Neural crest cell (in vitro differentiated cells): ENCODE measurements around the gene GALNT1. TPM values are rescaled to one million over a fixed set of nuclear protein-coding genes. Genes with fewer than 3 reads are reported as not detected.
"Not testable (repeated sequence)": the region's sequence is repeated elsewhere in the genome, so short reads cannot be mapped to it uniquely, and the experiment has no call there.

Experiments
- DNase-seq: peaks from one replicate; pipeline ENCODE4 v3.0.0; 2021; ENCODE audit warnings: low read depth, mixed read lengths, low spot score
- H3K27ac Mint-ChIP-seq: one replicate; pipeline ENCODE4 v1.8.0; 2021; ENCODE audit warnings: mild to moderate bottlenecking, mixed read lengths; ENCODE audit not compliant: unreplicated experiment
- H3K27me3 Mint-ChIP-seq: 2 replicates; pipeline ENCODE4 v1.8.0; 2021; ENCODE audit warnings: low read depth, mild to moderate bottlenecking, mixed read lengths
- H3K36me3 Mint-ChIP-seq: 2 replicates; pipeline ENCODE4 v1.8.0; 2021; ENCODE audit warnings: low read depth, mild to moderate bottlenecking, mixed read lengths
- H3K4me1 Mint-ChIP-seq: 2 replicates; pipeline ENCODE4 v1.8.0; 2021; ENCODE audit warnings: mixed read lengths
- H3K4me3 Mint-ChIP-seq: one replicate; pipeline ENCODE4 v1.8.0; 2021; ENCODE audit warnings: mild to moderate bottlenecking, mixed read lengths
- H3K9me3 Mint-ChIP-seq: 2 replicates; pipeline ENCODE4 v1.8.0; 2021; ENCODE audit warnings: mixed read lengths
- CTCF ChIP-seq: fragments of 200-600 bp; sonication (generic); conservative IDR thresholded peaks from 2 replicates; pipeline ENCODE4 v1.5.0; 2021; ENCODE audit warnings: antibody characterized with exemption, mild to moderate bottlenecking
- total RNA-seq: library from RNA; stranded (reverse); gene quantifications from 2 replicates; pipeline ENCODE4 v1.2.1, GENCODE V29; 2021

The GALNT1 gene
- total RNA-seq, 1 donor from 2014 or later = 93.5 TPM

GRCh38 chr18:35570182-35570581, 11.4 kb upstream of the GALNT1 start:
- H3K4me1 Mint-ChIP-seq = no peaks in the 10 kb centered on the region
- H3K36me3 Mint-ChIP-seq = no peaks in the 10 kb centered on the region
- no peak for TF ChIP-seq CTCF
- H3K4me3 Mint-ChIP-seq = no peak overlapping the region
- DNase-seq = no peak
- H3K27ac Mint-ChIP-seq = no peak overlapping the region
- no peaks in the 10 kb centered on the region for H3K9me3 Mint-ChIP-seq
- no peaks in the 10 kb centered on the region for H3K27me3 Mint-ChIP-seq

- no peak for TF ChIP-seq CTCF
- Mint-ChIP-seq H3K27me3 (no peaks in the 10 kb centered on the region), H3K4me3 (no peak overlapping the region)
These were observed 10.4 kb upstream of the GALNT1 start for GRCh38 chr18:35571138-35571537.

GRCh38 chr18:35572644-35573043, 8.9 kb upstream of the GALNT1 start:
- Mint-ChIP-seq H3K4me3 (no peak overlapping the region), H3K9me3 (peaks cover 8% of the 10 kb centered on the region), H3K27me3 (no peaks in the 10 kb centered on the region), H3K27ac (no peak overlapping the region), H3K36me3 (peaks cover 4% of the 10 kb centered on the region), H3K4me1 (no peaks in the 10 kb centered on the region)
- TF ChIP-seq CTCF = no peak
- DNase-seq = no peak

More at GRCh38 chr18:35571138-35571537, 10.4 kb upstream of the GALNT1 start:
- H3K4me1 Mint-ChIP-seq = no peaks in the 10 kb centered on the region
- H3K27ac Mint-ChIP-seq = no peak overlapping the region
- H3K9me3 Mint-ChIP-seq = peaks cover 3% of the 10 kb centered on the region
- no peaks in the 10 kb centered on the region for H3K36me3 Mint-ChIP-seq
- DNase-seq = no peak

- TF ChIP-seq CTCF = no peak
- Mint-ChIP-seq H3K27me3 (no peaks in the 10 kb centered on the region), H3K4me3 (no peak overlapping the region), H3K36me3 (peaks cover 4% of the 10 kb centered on the region), H3K4me1 (no peaks in the 10 kb centered on the region), H3K9me3 (peaks cover 8% of the 10 kb centered on the region), H3K27ac (no peak overlapping the region)
- no peak for DNase-seq
These were observed 8.0 kb upstream of the GALNT1 start for GRCh38 chr18:35573531-35573930.

DNA sequence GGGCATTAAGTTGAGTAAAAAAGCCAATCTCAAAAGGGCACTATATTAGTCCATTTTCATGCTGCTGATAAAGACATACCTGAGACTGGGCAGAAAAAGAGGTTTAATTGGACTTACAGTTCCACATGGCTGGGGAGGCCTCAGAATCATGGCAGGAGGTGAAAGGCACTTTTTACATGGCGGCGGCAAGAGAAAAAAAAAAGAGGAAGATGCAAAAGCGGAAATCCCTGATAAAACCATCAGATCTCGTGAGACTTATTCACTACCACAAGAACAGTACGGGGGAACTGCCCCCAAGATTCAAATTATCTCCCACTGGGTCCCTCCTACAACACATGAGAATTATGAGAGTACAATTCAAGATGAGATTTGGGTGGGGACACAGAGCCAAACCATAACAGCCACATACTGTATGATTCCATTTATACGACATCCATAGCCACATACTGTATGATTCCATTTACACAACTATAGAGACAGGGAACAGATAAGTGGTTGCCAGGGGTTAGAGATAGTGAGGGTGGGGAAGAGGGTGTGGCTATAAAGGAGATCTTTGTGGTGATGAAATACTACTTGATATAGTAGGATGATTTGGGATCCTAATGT, 5.2 kb upstream of the GALNT1 start:
- H3K27me3 Mint-ChIP-seq, H3K4me3 Mint-ChIP-seq, H3K9me3 Mint-ChIP-seq, H3K4me1 Mint-ChIP-seq, H3K36me3 Mint-ChIP-seq, DNase-seq, H3K27ac Mint-ChIP-seq: not testable (repeated sequence)

GRCh38 chr18:35577045-35577848, 4.3 kb upstream of the GALNT1 start:
- no peak for DNase-seq
- Mint-ChIP-seq H3K27ac (no peak overlapping the region), H3K4me1 (peaks cover 1% of the 10 kb centered on the region), H3K9me3 (peaks cover 8% of the 10 kb centered on the region), H3K4me3 (no peak overlapping the region), H3K36me3 (peaks cover 4% of the 10 kb centered on the region), H3K27me3 (no peaks in the 10 kb centered on the region)
- TF ChIP-seq CTCF = no peak
